Measurements from ENCODE around the gene AIF1L.

AIF1L gene

GRCh38 chr9:131091352-131091992 is 4.9 kb upstream of the AIF1L start:
- POLR2A ChIA-PET = no interaction called here
- CTCF ChIA-PET = no interaction called here
- DNase-seq (ENCODE audit: low read depth, low spot score) = no peak
- no peak for TF ChIP-seq CTCF (IDR thresholded peaks at IDR 0.05; ENCODE audit: insufficient read depth, low read length, missing control alignments)
- no peak overlapping the region for H3K4me3 ChIP-seq (ENCODE audit: low read depth, low read length)

- no peak overlapping the region for H3K4me3 ChIP-seq (ENCODE audit: low read depth, low read length)
- CTCF ChIA-PET = interaction anchor here (1.1 kb wide), 1 partner anchor 35 kb away, joined by 3 read pairs; no protein-coding TSS in a partner anchor
- TF ChIP-seq CTCF (IDR thresholded peaks at IDR 0.05; ENCODE audit: insufficient read depth, low read length, missing control alignments) = no peak
- DNase-seq (ENCODE audit: low read depth, low spot score) = no peak
- POLR2A ChIA-PET = no interaction called here
Measured at GRCh38 chr9:131092030-131092429, 4.3 kb upstream of the AIF1L start.

GRCh38 chr9:131092548-131093440 is 3.5 kb upstream of the AIF1L start:
- no peak overlapping the region for H3K4me3 ChIP-seq (ENCODE audit: low read depth, low read length)
- no peak for TF ChIP-seq CTCF (IDR thresholded peaks at IDR 0.05; ENCODE audit: insufficient read depth, low read length, missing control alignments)
- CTCF ChIA-PET = interaction anchor here (0.9 to 1.1 kb wide), 2 partner anchors 35 to 47 kb away, joined by 3 read pairs; no protein-coding TSS in a partner anchor
- no peak for DNase-seq (ENCODE audit: low read depth, low spot score)
- POLR2A ChIA-PET = no interaction called here

DNA sequence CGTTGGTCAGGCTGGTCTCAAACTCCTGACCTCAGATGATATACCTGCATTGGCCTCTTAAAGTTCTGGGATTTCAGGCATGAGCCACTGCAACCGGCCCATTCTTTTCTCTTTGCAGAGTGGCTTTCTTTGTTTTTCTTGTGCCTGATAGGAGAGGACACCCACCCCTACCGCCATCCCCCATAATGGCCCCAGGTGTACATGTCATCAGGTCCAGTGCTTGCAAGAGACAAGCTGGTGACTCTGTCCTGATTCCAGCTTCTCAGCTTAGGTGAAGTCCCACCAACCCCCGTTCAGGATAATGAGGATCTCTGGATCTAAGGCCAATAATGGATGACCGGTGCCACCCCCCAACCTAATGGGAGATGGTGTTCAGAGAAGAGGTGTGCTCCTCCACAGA is 2.3 kb upstream of the AIF1L start:
- CTCF ChIA-PET = interaction anchor here (0.6 to 2.1 kb wide), 3 partner anchors 11 to 243 kb away, joined by 3 to 8 read pairs (median 3); no protein-coding TSS in a partner anchor

GRCh38 chr9:131094622-131095021 is 1.7 kb upstream of the AIF1L start:
- DNase-seq (ENCODE audit: low read depth, low spot score) = no peak
- CTCF ChIA-PET = interaction anchor here (0.6 to 2.1 kb wide), 4 partner anchors 11 to 242 kb away, joined by 3 to 8 read pairs (median 3); no protein-coding TSS in a partner anchor
- POLR2A ChIA-PET = no interaction called here

More for the DNA sequence above, 2.3 kb upstream of the AIF1L start:
- TF ChIP-seq CTCF (IDR thresholded peaks at IDR 0.05; ENCODE audit: insufficient read depth, low read length, missing control alignments) = no peak
- H3K4me3 ChIP-seq (ENCODE audit: low read depth, low read length) = no peak overlapping the region
- no peak for DNase-seq (ENCODE audit: low read depth, low spot score)
- POLR2A ChIA-PET = no interaction called here

More at GRCh38 chr9:131094622-131095021, 1.7 kb upstream of the AIF1L start:
- TF ChIP-seq CTCF (IDR thresholded peaks at IDR 0.05; ENCODE audit: insufficient read depth, low read length, missing control alignments) = no peak
- H3K4me3 ChIP-seq (ENCODE audit: low read depth, low read length) = no peak overlapping the region
